LHCN-M2 (cell line): ENCODE measurements around the gene RGP1. TPM values are rescaled to one million over a fixed set of nuclear protein-coding genes. Genes with fewer than 3 reads are reported as not detected.

Experiments
- DNase-seq: peaks from one replicate; pipeline ENCODE4 v3.0.0-alpha.2; 2012; ENCODE audit warnings: low read depth
- total RNA-seq: library from RNA; depleted of rRNA; stranded (reverse); fragments of >200 nt; gene quantifications from 2 replicates; pipeline ENCODE4 v1.2.3, GENCODE V29; 2014; rRNA removed

RGP1 gene
- total RNA-seq, 1 experiment from 2014 or later = 17.4 TPM

- no peak for DNase-seq
Measured at GRCh38 chr9:35806101-35806500, 57.0 kb downstream of the RGP1 start.

Other genes with a start within 250 kb of the RGP1 start
- 21.7 and 26.8 TPM in 2 replicates for gene TESK1, start 144.0 kb upstream of the RGP1 start, total RNA-seq
- 1.2 and 1.4 TPM in 2 replicates for gene CD72, start 130.9 kb upstream of the RGP1 start, total RNA-seq
- 0.26 and 0.63 TPM in 2 replicates for gene SIT1, start 98.4 kb upstream of the RGP1 start, total RNA-seq
- gene RMRP, start 91.3 kb upstream of the RGP1 start, total RNA-seq = 5,651 and 6,728 TPM in 2 replicates
- gene CCDC107, start 91.0 kb upstream of the RGP1 start, total RNA-seq = 11.1 and 13.3 TPM in 2 replicates
- 4.4 and 4.5 TPM in 2 replicates for gene ARHGEF39, start 84.1 kb upstream of the RGP1 start, total RNA-seq
- gene CA9, start 75.4 kb upstream of the RGP1 start, total RNA-seq = 2.4 and 3.8 TPM in 2 replicates
- gene TPM2, start 59.4 kb upstream of the RGP1 start, total RNA-seq = 1,008 and 1,115 TPM in 2 replicates
- 356 and 415 TPM in 2 replicates for gene TLN1, start 17.1 kb upstream of the RGP1 start, total RNA-seq
- 87.9 and 108 TPM in 2 replicates for gene CREB3, start 16.6 kb upstream of the RGP1 start, total RNA-seq
- 26.4 and 29.9 TPM in 2 replicates for gene GBA2, start 59 bp upstream of the RGP1 start, total RNA-seq
- gene MSMP, start 5.0 kb downstream of the RGP1 start, total RNA-seq = not detected in 2 replicates
- 14.5 and 23.0 TPM in 2 replicates for gene NPR2, start 42.3 kb downstream of the RGP1 start, total RNA-seq
- 0.98 and 1.4 TPM in 2 replicates for gene SPAG8, start 63.0 kb downstream of the RGP1 start, total RNA-seq
- 22.8 and 33.0 TPM in 2 replicates for gene HINT2, start 65.8 kb downstream of the RGP1 start, total RNA-seq
- not detected in 2 replicates for gene FAM221B, start 79.4 kb downstream of the RGP1 start, total RNA-seq
- 2.8 and 3.6 TPM in 2 replicates for gene TMEM8B, start 79.9 kb downstream of the RGP1 start, total RNA-seq
- gene OR13J1, start 121.1 kb downstream of the RGP1 start, total RNA-seq = not detected in 2 replicates
- 1.5 and 2.1 TPM in 2 replicates for gene HRCT1, start 156.9 kb downstream of the RGP1 start, total RNA-seq
- gene SPAAR, start 160.2 kb downstream of the RGP1 start, total RNA-seq = 0.17 and 0.38 TPM in 2 replicates
- not detected in 2 replicates for gene OR2S2, start 208.9 kb downstream of the RGP1 start, total RNA-seq